ENCODE results near the gene ABCA2. TPM values are rescaled to one million over a fixed set of nuclear protein-coding genes. Genes with fewer than 3 reads are reported as not detected.

The ABCA2 gene
- total and polyA plus RNA-seq, 9 of the 15 experiments (the other 6 are each of a cell fraction or from before 2014, with no cell fraction given): 0.69 to 16.3 (median 6.1) TPM; not detected in 2

GRCh38 chr9:136991993-136992818 is 35.8 kb downstream of the ABCA2 start, which contains the start of gene PAXX (continued):
- no peak for TF ChIP-seq ZNF740 (CRISPR knock-in tag; IDR thresholded peaks at IDR 0.05)
- no peak; a peak in 1 of 4 replicates for TF ChIP-seq ZNF740 (tag; IDR thresholded peaks at IDR 0.05)
- no peak for TF ChIP-seq SREBF1 (IDR thresholded peaks at IDR 0.05; ENCODE audit: borderline replicate concordance, low read depth, low read length)
- TF ChIP-seq ZNF217 (CRISPR knock-in tag; IDR thresholded peaks at IDR 0.05): no peak
- no peak; the same call in 1 of the 2 replicates for TF ChIP-seq ETV5 (CRISPR knock-in tag; IDR thresholded peaks at IDR 0.05; ENCODE audit: low read depth)
- no peak for TF ChIP-seq XRCC3 (IDR thresholded peaks at IDR 0.05)
- TF ChIP-seq ZNF3 (CRISPR knock-in tag; IDR thresholded peaks at IDR 0.05): no peak
- peak; percentile 1; the same call in 1 of the 2 replicates for TF ChIP-seq MTA3 (IDR thresholded peaks at IDR 0.05; ENCODE audit: borderline replicate concordance)
- TF ChIP-seq ZNF184 (CRISPR knock-in tag; IDR thresholded peaks at IDR 0.05): no peak
- no peak for TF ChIP-seq CEBPZ (IDR thresholded peaks at IDR 0.05; ENCODE audit: borderline replicate concordance, low read depth, low read length)
- TF ChIP-seq, protein P1, sequence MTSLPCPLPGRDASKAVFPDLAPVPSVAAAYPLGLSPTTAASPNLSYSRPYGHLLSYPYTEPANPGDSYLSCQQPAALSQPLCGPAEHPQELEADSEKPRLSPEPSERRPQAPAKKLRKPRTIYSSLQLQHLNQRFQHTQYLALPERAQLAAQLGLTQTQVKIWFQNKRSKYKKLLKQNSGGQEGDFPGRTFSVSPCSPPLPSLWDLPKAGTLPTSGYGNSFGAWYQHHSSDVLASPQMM (CRISPR knock-in tag; IDR thresholded peaks at IDR 0.05): no peak
- TF ChIP-seq TSC22D4 (tag; IDR thresholded peaks at IDR 0.05): no peak
- TF ChIP-seq ZNF507 (tag; conservative IDR thresholded peaks at IDR 0.05): no peak
- peak; percentile 61; the same call in 1 of the 2 replicates for TF ChIP-seq SIN3B (IDR thresholded peaks at IDR 0.05; ENCODE audit: low read depth)
- TF ChIP-seq IRF2 (CRISPR knock-in tag; IDR thresholded peaks at IDR 0.05): no peak
- peak; percentile 41; the same call in 1 of the 2 replicates for TF ChIP-seq GABPA (tag; conservative IDR thresholded peaks at IDR 0.05; ENCODE audit: low read depth)
- no peak for TF ChIP-seq SREBF2 (CRISPR knock-in tag; IDR thresholded peaks at IDR 0.05)
- no peak for TF ChIP-seq ZKSCAN3 (CRISPR knock-in tag; IDR thresholded peaks at IDR 0.05)
- no peak for TF ChIP-seq MLLT1 (IDR thresholded peaks at IDR 0.05)
- TF ChIP-seq NRF1 (conservative IDR thresholded peaks at IDR 0.05 in 1 of 2, IDR thresholded peaks at IDR 0.05 in 1 of 2): peak; percentile 14 to 74
- TF ChIP-seq TCF7L2 (IDR thresholded peaks at IDR 0.05; ENCODE audit: low read depth, low read length): no peak
- no peak for TF ChIP-seq SLC30A9 (CRISPR knock-in tag; IDR thresholded peaks at IDR 0.05)
- TF ChIP-seq ZNF140 (CRISPR knock-in tag; IDR thresholded peaks at IDR 0.05): no peak
- peak; percentile 90 for TF ChIP-seq E2F3 (CRISPR knock-in tag; IDR thresholded peaks at IDR 0.05)
